ENCODE results near the gene C16orf46. TPM values are rescaled to one million over a fixed set of nuclear protein-coding genes. Genes with fewer than 3 reads are reported as not detected.

C16orf46 gene
- total RNA-seq, 1 donor from 2014 or later = 2.1 TPM

- no peak for DNase-seq (ENCODE audit: low read depth)
- no peak for TF ChIP-seq CTCF (IDR thresholded peaks at IDR 0.05; ENCODE audit: insufficient read depth, low read length, poor library complexity, severe bottlenecking)
- H3K27me3 ChIP-seq (ENCODE audit: control insufficient read depth, insufficient read depth, low read length) = no peaks in the 10 kb centered on the region
- no peak overlapping the region for H3K4me3 ChIP-seq (ENCODE audit: low read depth, low read length)
- no peaks in the 10 kb centered on the region for H3K36me3 ChIP-seq (ENCODE audit: control insufficient read depth, insufficient read depth, low read length)
Measured at GRCh38 chr16:81099958-81100357, 22.9 kb upstream of the C16orf46 start.

- no peak for DNase-seq (ENCODE audit: low read depth)
- no peak overlapping the region for H3K4me3 ChIP-seq (ENCODE audit: low read depth, low read length)
- H3K36me3 ChIP-seq (ENCODE audit: control insufficient read depth, insufficient read depth, low read length) = no peaks in the 10 kb centered on the region
- no peaks in the 10 kb centered on the region for H3K27me3 ChIP-seq (ENCODE audit: control insufficient read depth, insufficient read depth, low read length)
- TF ChIP-seq CTCF (IDR thresholded peaks at IDR 0.05; ENCODE audit: insufficient read depth, low read length, poor library complexity, severe bottlenecking) = no peak
Measured at GRCh38 chr16:81097230-81097629, 20.2 kb upstream of the C16orf46 start.

GRCh38 chr16:81096715-81097208 lies 19.7 kb upstream of the C16orf46 start:
- no peaks in the 10 kb centered on the region for H3K27me3 ChIP-seq (ENCODE audit: control insufficient read depth, insufficient read depth, low read length)
- H3K4me3 ChIP-seq (ENCODE audit: low read depth, low read length) = no peak overlapping the region
- no peak for TF ChIP-seq CTCF (IDR thresholded peaks at IDR 0.05; ENCODE audit: insufficient read depth, low read length, poor library complexity, severe bottlenecking)
- DNase-seq (ENCODE audit: low read depth) = no peak
- H3K36me3 ChIP-seq (ENCODE audit: control insufficient read depth, insufficient read depth, low read length) = no peaks in the 10 kb centered on the region

- no peak for TF ChIP-seq CTCF (IDR thresholded peaks at IDR 0.05; ENCODE audit: insufficient read depth, low read length, poor library complexity, severe bottlenecking)
- Histone ChIP-seq H3K4me3 (ENCODE audit: low read depth, low read length) (peak within 1 kb of the TSS; percentile 83), H3K27me3 (ENCODE audit: control insufficient read depth, insufficient read depth, low read length) (no peaks in the 10 kb centered on the region), H3K36me3 (ENCODE audit: control insufficient read depth, insufficient read depth, low read length) (no peaks in the 10 kb centered on the region)
- DNase-seq (ENCODE audit: low read depth) = peak; percentile 93
Measured at GRCh38 chr16:81095953-81096714, 19.1 kb upstream of the C16orf46 start, which contains the start of gene GCSH. Gene GCSH (minus strand): TSS chr16:81096395. CDS start chr16:81096278, 117 bp downstream.

- DNase-seq (ENCODE audit: low read depth) = no peak
- Histone ChIP-seq H3K4me3 (ENCODE audit: low read depth, low read length) (peak overlapping the region; percentile 83), H3K36me3 (ENCODE audit: control insufficient read depth, insufficient read depth, low read length) (no peaks in the 10 kb centered on the region), H3K27me3 (ENCODE audit: control insufficient read depth, insufficient read depth, low read length) (no peaks in the 10 kb centered on the region)
- no peak for TF ChIP-seq CTCF (IDR thresholded peaks at IDR 0.05; ENCODE audit: insufficient read depth, low read length, poor library complexity, severe bottlenecking)
Measured at GRCh38 chr16:81095653-81095952, 18.6 kb upstream of the C16orf46 start.
